Psoas muscle (tissue), 8 donors: Measurements from ENCODE around the gene OR2V2. TPM values are rescaled to one million over a fixed set of nuclear protein-coding genes. Genes with fewer than 3 reads are reported as not detected.
A peak's percentile ranks its signal among the peaks of the same experiment; 100 is the strongest.
"Not testable (repeated sequence)": the region's sequence is repeated elsewhere in the genome, so short reads cannot be mapped to it uniquely, and the experiment has no call there.

Experiments
- ATAC-seq, 4 donors: fragments of 200-7000 bp; cut with Tn5 transposase; one replicate each; pipeline ENCODE4 v1.9.1; 2020; ENCODE audit warnings: moderate library complexity in 3 of 4, mild to moderate bottlenecking in 2 of 4
- DNase-seq, 2 donors: peaks; one replicate each; pipeline ENCODE4 v3.0.0-alpha.2; 2020
- H3K27ac ChIP-seq: fragments of 200-600 bp; one replicate; pipeline ENCODE4 v1.8.0; 2022
- H3K27me3 ChIP-seq, 3 donors: fragments of 200-600 bp in 1 of 3; one replicate each; pipeline versions ENCODE4 v1.6.1 to v1.8.0; 2013 to 2022; ENCODE audit warnings: low read length in 2 of 3, mild to moderate bottlenecking in 2 of 3, moderate library complexity in 1 of 3; ENCODE audit not compliant: insufficient read depth in 3 of 3
- H3K36me3 ChIP-seq, 2 donors: fragments of 200-600 bp in 1 of 2; one replicate each; pipeline versions ENCODE4 v1.6.1 to v1.8.0; 2013 to 2022; ENCODE audit warnings: low read depth in 1 of 2, mild to moderate bottlenecking in 1 of 2, moderate library complexity in 1 of 2; ENCODE audit not compliant: insufficient read depth in 1 of 2
- H3K4me1 ChIP-seq: fragments of 200-600 bp; one replicate; pipeline ENCODE4 v1.8.0; 2022
- H3K4me3 ChIP-seq: fragments of 200-600 bp; one replicate; pipeline ENCODE4 v1.8.0; 2022; ENCODE audit warnings: mild to moderate bottlenecking
- H3K9me3 ChIP-seq: fragments of 200-600 bp; one replicate; pipeline ENCODE4 v1.8.0; 2022
- WGBS, 3 donors: extraction: QIAGEN DNeasy Blood & Tissue Kit; methylation state at CpG; one replicate each; pipeline versions ENCODE4 v1.1.6 to v1.1.7; 2013; 5-methylcytosine and 5-hydroxymethylcytosine counted together
- intact Hi-C, 2 donors: fragments of 100-400 bp; cut with DNase I; formaldehyde crosslinking; loops; one replicate each; pipeline versions ENCODE4 v1.11.0 to v1.14.2; 2022
- polyA plus RNA-seq, 3 donors: library from polyadenylated mRNA; stranded (reverse); fragments of 200-250 nt; gene quantifications; one replicate each; pipeline ENCODE4 v1.2.3, GENCODE V29; 2013
- total RNA-seq, 4 donors: library from RNA; stranded (reverse); fragmentation: NEBNext Ultra II Directional in 2 of 4; extraction: Animal tissue kit (Norgen Biotek cat#: 25700) in 2 of 4; gene quantifications; one replicate each; pipeline versions ENCODE4 v1.2.1 to v1.2.4, GENCODE V29; 2021 to 2023
- TF ChIP-seq, protein P1 (sequence below): fragments of 200-600 bp; IDR thresholded peaks from one replicate; pipeline ENCODE4 v1.8.0; 2022; ENCODE audit warnings: antibody characterized with exemption
- donor health status: healthy with polysubstance abuse.
- donor health status: DM: no; HTN: no; CAD: no; lungs with moderate emphysema.
- donor health status: Bipolar disorder and iron deficiency.
- donor health status: healthy.
- donor health status: DM: yes; HTN: yes; CAD: no.
- donor health status: DM: no; HTN: no; CAD: no.
- donor health status: DM: no; HTN: no; CAD: no.
- donor health status: DM: yes; HTN: yes; CAD: no.

Gene OR2V2
- total and polyA plus RNA-seq, 7 donors, result not detected

DNA sequence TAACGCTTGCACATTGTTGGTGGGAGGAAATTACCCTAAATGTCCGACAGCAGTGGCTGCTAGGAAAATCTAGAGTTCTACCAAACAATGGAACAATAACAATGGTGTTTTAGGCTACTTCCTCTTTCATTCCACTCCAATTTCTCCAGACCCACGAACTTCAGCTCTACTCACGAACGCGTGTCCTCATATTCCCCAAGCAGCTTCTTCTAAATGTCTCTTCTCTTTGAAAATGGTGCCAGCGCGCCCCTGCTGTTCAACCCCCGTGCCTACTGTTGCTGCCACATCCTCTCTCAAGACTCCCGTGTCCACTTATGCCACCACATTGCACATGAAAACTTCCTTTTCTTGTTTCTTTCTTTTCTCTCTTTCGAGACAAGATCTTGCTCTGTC is 25.6 kb downstream of the OR2V2 start:
- H3K4me3 ChIP-seq, result peak overlapping the region; percentile 5
- no peaks in the 10 kb centered on the region for H3K36me3 ChIP-seq
- no peaks in the 10 kb centered on the region for H3K9me3 ChIP-seq
- TF ChIP-seq, protein P1, sequence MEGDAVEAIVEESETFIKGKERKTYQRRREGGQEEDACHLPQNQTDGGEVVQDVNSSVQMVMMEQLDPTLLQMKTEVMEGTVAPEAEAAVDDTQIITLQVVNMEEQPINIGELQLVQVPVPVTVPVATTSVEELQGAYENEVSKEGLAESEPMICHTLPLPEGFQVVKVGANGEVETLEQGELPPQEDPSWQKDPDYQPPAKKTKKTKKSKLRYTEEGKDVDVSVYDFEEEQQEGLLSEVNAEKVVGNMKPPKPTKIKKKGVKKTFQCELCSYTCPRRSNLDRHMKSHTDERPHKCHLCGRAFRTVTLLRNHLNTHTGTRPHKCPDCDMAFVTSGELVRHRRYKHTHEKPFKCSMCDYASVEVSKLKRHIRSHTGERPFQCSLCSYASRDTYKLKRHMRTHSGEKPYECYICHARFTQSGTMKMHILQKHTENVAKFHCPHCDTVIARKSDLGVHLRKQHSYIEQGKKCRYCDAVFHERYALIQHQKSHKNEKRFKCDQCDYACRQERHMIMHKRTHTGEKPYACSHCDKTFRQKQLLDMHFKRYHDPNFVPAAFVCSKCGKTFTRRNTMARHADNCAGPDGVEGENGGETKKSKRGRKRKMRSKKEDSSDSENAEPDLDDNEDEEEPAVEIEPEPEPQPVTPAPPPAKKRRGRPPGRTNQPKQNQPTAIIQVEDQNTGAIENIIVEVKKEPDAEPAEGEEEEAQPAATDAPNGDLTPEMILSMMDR, result no peak
- DNase-seq (no peak), ATAC-seq (peak in 1 of 4 donors; percentile 8)
- H3K4me1 ChIP-seq, result no peaks in the 10 kb centered on the region
- WGBS, 3 donors, result 12 to 22% (median 12%) methylated on average over 11 of the region's 11 CpGs
- peaks cover 0 to 88% (median 30%) of the 10 kb centered on the region in 3 donors for H3K27me3 ChIP-seq
- intact Hi-C loops, result no loop called here
- H3K27ac ChIP-seq, result no peak overlapping the region

DNA sequence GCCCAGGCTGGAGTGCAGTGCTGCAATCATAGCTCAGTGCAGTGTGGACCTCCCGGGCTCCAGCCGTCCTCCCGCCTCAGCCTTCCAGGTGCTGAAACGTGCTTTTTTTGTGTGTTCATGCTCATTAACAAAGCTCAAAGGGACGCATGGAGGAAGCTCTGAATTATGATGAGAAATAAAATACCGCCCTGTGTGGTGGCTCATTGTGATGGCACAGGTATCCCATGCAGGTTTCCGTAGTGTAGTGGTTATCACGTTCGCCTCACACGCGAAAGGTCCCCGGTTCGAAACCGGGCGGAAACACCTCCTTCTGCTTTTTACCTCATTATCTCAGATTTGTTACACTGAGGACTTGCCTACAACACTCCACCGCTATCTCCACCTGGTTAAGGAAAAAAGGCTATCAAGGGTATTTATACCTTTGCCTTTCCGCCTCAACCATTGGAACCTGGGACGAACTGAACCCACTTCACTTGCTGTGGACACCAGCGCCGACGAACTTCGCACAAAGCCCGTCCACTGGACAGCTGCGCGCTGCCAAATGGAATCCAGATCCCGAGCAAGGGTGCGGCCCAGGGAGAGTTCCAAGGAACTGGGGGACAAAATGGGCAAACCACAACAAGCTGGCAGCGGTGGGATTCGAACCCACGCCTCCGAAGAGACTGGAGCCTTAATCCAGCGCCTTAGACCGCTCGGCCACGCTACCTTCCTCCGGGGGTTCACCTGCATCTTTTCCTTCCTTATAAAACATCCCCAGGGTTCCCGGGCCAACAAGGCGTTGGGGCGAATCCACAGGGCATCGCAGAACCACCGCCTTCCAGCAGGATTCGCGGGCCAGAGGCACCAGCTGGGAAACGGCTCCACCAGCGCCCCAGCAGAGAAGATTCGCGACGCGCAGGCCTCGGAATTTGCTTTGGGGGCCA is 26.3 kb downstream of the OR2V2 start:
- Histone ChIP-seq H3K36me3 (no peaks in the 10 kb centered on the region), H3K4me1 (no peaks in the 10 kb centered on the region), H3K4me3 (peak overlapping the region; percentile 5), H3K27me3 (peaks cover 0 to 81% (median 30%) of the 10 kb centered on the region in 3 donors), H3K9me3 (no peaks in the 10 kb centered on the region), H3K27ac (no peak overlapping the region)
- DNase-seq (peak in 1 of 2 donors; percentile 37), ATAC-seq (peak in 3 of 4 donors; percentile 33 to 48 (median 47))
- intact Hi-C loops, result no loop called here
- 3 to 8% (median 5%) methylated on average over 50 of the region's 50 CpGs for WGBS, 3 donors
- TF ChIP-seq, protein P1, result no peak

- 62 to 67% (median 65%) methylated on average over 3 of the region's 3 CpGs for WGBS, 3 donors
- Histone ChIP-seq H3K36me3 (no peaks in the 10 kb centered on the region), H3K27me3 (peaks cover 0 to 54% (median 23%) of the 10 kb centered on the region in 3 donors), H3K9me3 (no peaks in the 10 kb centered on the region), H3K4me3 (no peak overlapping the region), H3K4me1 (no peaks in the 10 kb centered on the region), H3K27ac (no peak overlapping the region)
- ATAC-seq, result no peak
- TF ChIP-seq, protein P1, result no peak
- DNase-seq, result no peak
- intact Hi-C loops, result no loop called here
These were observed 29.0 kb downstream of the OR2V2 start for GRCh38 chr5:181176254-181176952.

DNA sequence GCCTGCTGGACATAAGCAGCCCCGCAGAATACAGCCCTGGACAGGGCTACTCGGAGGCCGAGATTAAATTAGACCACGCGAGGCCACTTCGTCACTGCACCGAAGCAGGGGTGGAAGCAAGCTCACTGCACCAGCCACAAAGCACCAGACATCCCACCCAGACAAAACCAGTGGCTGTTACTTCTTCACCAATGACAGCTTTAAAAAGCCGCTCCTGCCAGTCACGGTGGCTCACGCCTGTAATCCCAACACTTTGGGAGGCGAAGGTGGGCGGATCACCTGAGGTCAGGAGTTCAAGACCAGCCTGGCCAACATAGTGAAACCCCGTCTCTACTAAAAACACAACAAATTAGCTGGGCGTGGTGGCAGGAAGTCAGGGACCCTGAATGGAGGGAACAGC is 30.2 kb downstream of the OR2V2 start:
- H3K4me1 ChIP-seq, H3K27ac ChIP-seq, H3K36me3 ChIP-seq, intact Hi-C loops, H3K9me3 ChIP-seq, H3K4me3 ChIP-seq, ATAC-seq: not testable (repeated sequence)
- DNase-seq, result peak in 1 of 2 donors; percentile 17
- H3K27me3 ChIP-seq, result peaks cover 0 to 43% (median 20%) of the 10 kb centered on the region in 3 donors
- WGBS, 3 donors, result 46 to 50% (median 49%) methylated on average over 14 of the region's 14 CpGs
